ENCODE measurements around the gene BTD.

The BTD gene

DNA sequence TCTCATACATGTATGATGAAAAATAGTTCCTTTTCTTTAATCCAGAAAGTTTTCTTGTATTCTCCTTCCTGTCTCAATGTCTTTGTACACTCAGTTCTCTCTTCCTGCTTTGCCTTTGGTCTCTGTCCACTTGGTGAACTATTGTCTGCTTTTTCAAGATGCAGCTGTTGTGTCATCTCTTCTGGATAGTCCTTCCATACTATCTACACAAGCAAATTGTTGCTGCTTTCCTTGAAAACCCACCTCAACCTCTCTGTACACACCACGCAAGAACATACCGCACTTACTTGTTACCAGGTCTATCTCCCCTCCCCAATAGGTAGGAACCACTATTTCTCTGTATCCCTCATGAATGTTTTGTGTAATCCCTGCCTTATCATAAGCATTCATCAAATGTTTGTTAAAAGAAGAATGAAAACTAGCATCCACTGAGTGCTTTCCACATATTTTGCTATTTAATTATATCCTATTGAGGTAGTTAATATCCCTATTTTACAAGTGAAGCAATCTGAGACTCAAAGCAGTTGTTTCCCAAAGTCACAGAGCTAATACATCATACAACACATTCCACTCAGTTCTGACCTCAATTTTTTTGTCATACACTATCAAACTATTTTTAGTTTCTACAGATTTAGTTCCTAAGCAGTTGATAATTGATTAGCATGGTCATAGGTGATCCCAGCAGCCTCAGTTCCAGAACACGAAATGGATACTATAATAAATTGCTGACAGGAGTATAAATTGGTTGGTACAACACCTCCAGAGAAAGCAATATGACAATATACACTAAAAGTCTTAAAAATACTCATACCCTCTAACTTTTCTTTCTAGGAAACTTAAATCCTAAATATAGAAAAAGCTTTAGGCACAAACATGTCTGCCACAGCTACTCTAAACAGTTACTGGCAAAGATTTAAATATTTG is 19.8 kb upstream of the BTD start:
- H3K36me3 ChIP-seq (ENCODE audit: insufficient read depth, insufficient read length, low read length), result peaks cover 62% of the 10 kb centered on the region
- no peak for TF ChIP-seq YY1 (IDR thresholded peaks at IDR 0.05; ENCODE audit: insufficient read depth, insufficient read length)
- TF ChIP-seq SUZ12 (IDR thresholded peaks at IDR 0.05; ENCODE audit: extremely low read depth, insufficient read depth, insufficient read length), result no peak
- TF ChIP-seq ZNF274 (IDR thresholded peaks at IDR 0.05; ENCODE audit: low read depth, low read length), result no peak
- no peaks in the 10 kb centered on the region for H3K27me3 ChIP-seq (ENCODE audit: insufficient read depth, insufficient read length)
- no peak for DNase-seq (ENCODE audit: low read depth, low spot score)
- H3K9ac ChIP-seq (ENCODE audit: insufficient read length, low read depth), result no peak overlapping the region
- no peak overlapping the region for H3K4me3 ChIP-seq (ENCODE audit: insufficient read length, low read depth)
- H3K9me3 ChIP-seq (ENCODE audit: insufficient read depth, low read length), result no peaks in the 10 kb centered on the region
- H3K4me1 ChIP-seq (ENCODE audit: insufficient read depth, insufficient read length), result no peaks in the 10 kb centered on the region

DNA sequence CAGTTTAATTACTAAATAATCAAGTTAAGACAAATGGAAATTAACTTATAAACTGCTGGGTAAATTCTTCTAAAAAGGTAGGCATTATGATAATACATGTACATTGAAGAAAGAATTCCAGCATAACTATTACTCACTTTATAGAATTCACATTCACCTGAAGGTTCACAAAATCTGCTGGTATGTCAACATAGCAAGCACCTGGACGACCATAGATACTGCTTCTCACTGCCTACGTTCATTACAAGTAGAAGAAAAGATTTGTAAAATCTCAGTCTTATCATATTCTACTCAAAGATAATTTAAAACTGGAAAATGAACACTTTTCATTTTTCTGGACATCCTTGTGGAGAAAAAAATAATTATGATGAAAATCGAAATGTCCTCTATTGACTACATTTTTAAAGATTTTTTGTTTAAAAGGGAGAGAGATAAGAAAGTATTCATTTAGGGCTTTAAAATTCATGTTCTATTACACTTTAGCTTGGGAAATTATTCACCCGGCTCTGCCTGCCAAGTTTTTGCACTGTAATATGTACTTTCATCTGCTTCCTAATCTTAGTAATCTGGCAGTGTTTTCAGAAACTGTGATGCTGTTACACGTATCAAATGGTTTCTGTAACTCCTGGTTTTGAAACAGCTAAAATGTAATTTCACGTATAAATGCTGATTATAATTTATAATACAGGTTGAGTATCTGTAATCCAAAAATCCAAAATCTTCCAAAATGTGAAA is 16.3 kb upstream of the BTD start:
- Histone ChIP-seq H3K27me3 (ENCODE audit: insufficient read depth, insufficient read length) (no peaks in the 10 kb centered on the region), H3K36me3 (ENCODE audit: insufficient read depth, insufficient read length, low read length) (peaks cover 59% of the 10 kb centered on the region), H3K4me1 (ENCODE audit: insufficient read depth, insufficient read length) (no peaks in the 10 kb centered on the region), H3K4me3 (ENCODE audit: insufficient read length, low read depth) (no peak overlapping the region), H3K9me3 (ENCODE audit: insufficient read depth, low read length) (no peaks in the 10 kb centered on the region), H3K9ac (ENCODE audit: insufficient read length, low read depth) (no peak overlapping the region)
- TF ChIP-seq YY1 (IDR thresholded peaks at IDR 0.05; ENCODE audit: insufficient read depth, insufficient read length) (no peak), SUZ12 (IDR thresholded peaks at IDR 0.05; ENCODE audit: extremely low read depth, insufficient read depth, insufficient read length) (no peak)
- no peak for DNase-seq (ENCODE audit: low read depth, low spot score)

DNA sequence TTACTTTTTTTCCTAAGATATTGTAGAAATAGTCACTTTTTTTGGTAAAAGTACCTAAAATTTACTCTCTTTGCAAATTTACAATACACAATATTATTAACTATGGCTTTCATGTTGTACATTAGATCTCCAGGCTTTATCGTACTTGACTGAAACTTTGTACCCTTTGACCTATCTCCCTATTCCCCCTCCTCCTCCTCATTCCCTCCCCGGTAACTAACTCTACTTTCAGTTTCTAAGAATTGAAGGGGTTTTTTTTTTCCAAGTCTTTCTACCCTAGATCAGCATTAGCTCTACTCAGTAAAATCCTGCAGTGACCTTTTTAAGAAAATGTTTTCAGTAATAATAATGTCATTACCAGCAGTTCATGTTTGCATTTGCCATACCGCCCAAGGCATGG is 10.3 kb upstream of the BTD start:
- no peaks in the 10 kb centered on the region; the same call in 1 of the 2 replicates for H3K9me3 ChIP-seq (ENCODE audit: insufficient read depth, low read length)
- H3K9ac ChIP-seq (ENCODE audit: insufficient read length, low read depth), result no peak overlapping the region
- no peaks in the 10 kb centered on the region for H3K4me1 ChIP-seq (ENCODE audit: insufficient read depth, insufficient read length)
- peaks cover 44% of the 10 kb centered on the region for H3K36me3 ChIP-seq (ENCODE audit: insufficient read depth, insufficient read length, low read length)
- no peak overlapping the region for H3K4me3 ChIP-seq (ENCODE audit: insufficient read length, low read depth)
- H3K27me3 ChIP-seq (ENCODE audit: insufficient read depth, insufficient read length), result no peaks in the 10 kb centered on the region
- no peak for TF ChIP-seq ZNF274 (IDR thresholded peaks at IDR 0.05; ENCODE audit: low read depth, low read length)
- no peak for TF ChIP-seq SUZ12 (IDR thresholded peaks at IDR 0.05; ENCODE audit: extremely low read depth, insufficient read depth, insufficient read length)
- no peak for TF ChIP-seq YY1 (IDR thresholded peaks at IDR 0.05; ENCODE audit: insufficient read depth, insufficient read length)
- no peak for DNase-seq (ENCODE audit: low read depth, low spot score)

DNA sequence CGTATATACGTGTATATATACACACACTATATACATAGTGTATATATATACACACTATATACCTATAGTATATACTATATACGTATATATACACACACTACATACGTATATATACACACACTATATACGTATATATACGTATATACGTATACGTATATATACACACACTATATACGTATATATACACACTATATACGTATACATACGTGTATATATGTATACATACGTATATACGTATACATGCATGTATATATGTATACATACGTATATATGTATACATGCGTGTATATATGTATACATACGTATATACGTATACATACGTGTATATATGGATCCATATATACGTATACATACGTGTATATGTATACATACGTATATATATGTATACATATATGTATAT is 9.6 kb upstream of the BTD start:
- DNase-seq (ENCODE audit: low read depth, low spot score), result no peak
- peaks cover 45% of the 10 kb centered on the region for H3K36me3 ChIP-seq (ENCODE audit: insufficient read depth, insufficient read length, low read length)
- no peak overlapping the region for H3K9ac ChIP-seq (ENCODE audit: insufficient read length, low read depth)
- no peak overlapping the region for H3K4me3 ChIP-seq (ENCODE audit: insufficient read length, low read depth)
- no peaks in the 10 kb centered on the region for H3K4me1 ChIP-seq (ENCODE audit: insufficient read depth, insufficient read length)
- H3K9me3 ChIP-seq (ENCODE audit: insufficient read depth, low read length), result no peaks in the 10 kb centered on the region; the same call in 1 of the 2 replicates
- TF ChIP-seq YY1 (IDR thresholded peaks at IDR 0.05; ENCODE audit: insufficient read depth, insufficient read length), result no peak
- TF ChIP-seq SUZ12 (IDR thresholded peaks at IDR 0.05; ENCODE audit: extremely low read depth, insufficient read depth, insufficient read length), result no peak
- TF ChIP-seq ZNF274 (IDR thresholded peaks at IDR 0.05; ENCODE audit: low read depth, low read length), result no peak
- H3K27me3 ChIP-seq (ENCODE audit: insufficient read depth, insufficient read length), result no peaks in the 10 kb centered on the region

DNA sequence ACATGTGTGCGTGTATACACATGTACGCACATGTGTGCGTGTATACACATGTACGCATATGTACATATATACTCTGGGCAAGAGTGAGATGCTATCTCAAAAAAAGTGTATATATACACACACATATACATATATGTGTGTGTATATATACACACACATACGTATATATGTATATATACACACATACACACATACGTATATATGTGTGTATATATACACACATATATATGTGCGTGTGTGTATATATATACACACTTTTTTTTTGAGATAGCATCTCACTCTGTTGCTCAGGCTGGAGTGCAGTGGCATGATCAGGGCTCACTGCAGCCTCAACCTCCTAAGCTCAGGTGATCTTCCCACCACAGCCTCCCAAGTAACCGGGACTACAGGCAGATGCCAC is 8.6 kb upstream of the BTD start:
- H3K27me3 ChIP-seq (ENCODE audit: insufficient read depth, insufficient read length), result no peaks in the 10 kb centered on the region
- no peaks in the 10 kb centered on the region for H3K4me1 ChIP-seq (ENCODE audit: insufficient read depth, insufficient read length)
- TF ChIP-seq YY1 (IDR thresholded peaks at IDR 0.05; ENCODE audit: insufficient read depth, insufficient read length) (no peak), ZNF274 (IDR thresholded peaks at IDR 0.05; ENCODE audit: low read depth, low read length) (no peak), SUZ12 (IDR thresholded peaks at IDR 0.05; ENCODE audit: extremely low read depth, insufficient read depth, insufficient read length) (no peak)
- no peak overlapping the region for H3K4me3 ChIP-seq (ENCODE audit: insufficient read length, low read depth)
- H3K36me3 ChIP-seq (ENCODE audit: insufficient read depth, insufficient read length, low read length), result peaks cover 52% of the 10 kb centered on the region
- no peak for DNase-seq (ENCODE audit: low read depth, low spot score)
- no peak overlapping the region for H3K9ac ChIP-seq (ENCODE audit: insufficient read length, low read depth)
- no peaks in the 10 kb centered on the region; the same call in 1 of the 2 replicates for H3K9me3 ChIP-seq (ENCODE audit: insufficient read depth, low read length)

DNA sequence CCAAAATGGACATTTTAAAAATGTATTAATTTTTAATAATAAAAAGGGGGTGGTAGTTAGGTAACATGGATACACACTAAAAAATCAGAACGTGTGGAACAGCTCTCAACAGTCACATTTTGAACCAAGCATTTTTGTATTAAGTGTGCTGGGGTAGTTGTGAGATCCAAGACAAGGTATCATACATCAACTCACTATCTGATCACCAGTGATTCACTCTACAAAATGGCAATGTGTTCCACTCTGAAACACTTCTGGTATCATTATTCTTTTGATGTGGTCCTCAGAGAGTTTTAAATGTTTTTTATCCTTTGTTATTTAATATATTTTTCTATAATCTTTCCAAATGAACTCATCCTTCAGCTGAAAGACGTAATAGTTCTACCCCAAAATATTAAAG is 5.6 kb upstream of the BTD start:
- DNase-seq (ENCODE audit: low read depth, low spot score), result no peak
- peaks cover 64% of the 10 kb centered on the region for H3K36me3 ChIP-seq (ENCODE audit: insufficient read depth, insufficient read length, low read length)
- H3K4me3 ChIP-seq (ENCODE audit: insufficient read length, low read depth), result no peak overlapping the region
- no peaks in the 10 kb centered on the region for H3K27me3 ChIP-seq (ENCODE audit: insufficient read depth, insufficient read length)
- TF ChIP-seq SUZ12 (IDR thresholded peaks at IDR 0.05; ENCODE audit: extremely low read depth, insufficient read depth, insufficient read length) (no peak), ZNF274 (IDR thresholded peaks at IDR 0.05; ENCODE audit: low read depth, low read length) (no peak)
- no peak overlapping the region for H3K9ac ChIP-seq (ENCODE audit: insufficient read length, low read depth)
- H3K9me3 ChIP-seq (ENCODE audit: insufficient read depth, low read length), result no peaks in the 10 kb centered on the region; the same call in 1 of the 2 replicates
- H3K4me1 ChIP-seq (ENCODE audit: insufficient read depth, insufficient read length), result peaks cover 4% of the 10 kb centered on the region

DNA sequence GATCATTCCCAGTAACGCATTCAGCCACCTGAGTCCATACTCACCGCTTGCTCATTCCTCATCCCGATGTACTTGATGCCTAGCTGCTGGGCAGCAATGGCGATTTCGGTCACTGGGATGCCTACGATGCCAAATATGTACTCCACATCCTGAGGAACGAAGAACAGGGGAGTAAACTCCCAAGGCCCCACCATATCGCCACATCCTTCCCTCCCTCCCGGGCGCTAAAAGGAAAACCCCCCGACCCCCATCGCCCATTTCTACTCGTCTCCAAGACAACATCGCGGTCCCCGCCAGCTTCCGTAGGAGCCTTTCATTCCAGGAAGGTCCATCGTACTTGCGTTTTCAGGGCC is 523 bp upstream of the BTD start:
- peaks cover 42% of the 10 kb centered on the region for H3K36me3 ChIP-seq (ENCODE audit: insufficient read depth, insufficient read length, low read length)
- peak overlapping the region; percentile 94 for H3K9ac ChIP-seq (ENCODE audit: insufficient read length, low read depth)
- no peaks in the 10 kb centered on the region for H3K27me3 ChIP-seq (ENCODE audit: insufficient read depth, insufficient read length)
- peaks cover 25% of the 10 kb centered on the region for H3K9me3 ChIP-seq (ENCODE audit: insufficient read depth, low read length)
- TF ChIP-seq ZNF274 (IDR thresholded peaks at IDR 0.05; ENCODE audit: low read depth, low read length) (no peak), YY1 (IDR thresholded peaks at IDR 0.05; ENCODE audit: insufficient read depth, insufficient read length) (no peak), SUZ12 (IDR thresholded peaks at IDR 0.05; ENCODE audit: extremely low read depth, insufficient read depth, insufficient read length) (no peak)
- peak overlapping the region; percentile 94 for H3K4me3 ChIP-seq (ENCODE audit: insufficient read length, low read depth)
- peaks cover 4% of the 10 kb centered on the region for H3K4me1 ChIP-seq (ENCODE audit: insufficient read depth, insufficient read length)
- no peak for DNase-seq (ENCODE audit: low read depth, low spot score)

Measured in NT2/D1 (cell line).